ENCODE data around the gene GIMAP8. TPM values are rescaled to one million over a fixed set of nuclear protein-coding genes. Genes with fewer than 3 reads are reported as not detected.

Gene GIMAP8
- total RNA-seq, 2 donors from 2014 or later, result 5.8 to 13.4 TPM

DNA sequence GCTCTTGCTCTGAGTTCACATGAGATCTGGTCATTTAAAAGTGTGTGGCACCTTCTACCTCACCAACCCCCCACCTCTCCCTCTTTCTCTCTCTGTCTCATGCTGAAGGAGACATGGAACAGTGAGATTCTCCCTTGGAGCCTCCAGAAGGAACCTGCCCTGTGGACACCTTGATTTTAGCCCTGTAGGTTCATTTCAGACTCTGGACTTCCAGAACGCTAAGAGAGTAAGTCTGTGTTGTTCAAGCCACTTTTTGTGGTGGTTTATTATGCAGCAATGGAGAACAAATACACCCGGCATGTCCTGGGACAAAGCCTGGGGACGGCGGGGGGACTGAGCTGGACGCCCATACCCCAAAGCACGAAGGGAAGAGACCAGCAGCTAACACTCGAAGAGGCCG lies 20.7 kb upstream of the GIMAP8 start:
- no peaks in the 10 kb centered on the region for H3K27me3 ChIP-seq (replicated peaks; ENCODE audit: insufficient read depth)
- ATAC-seq (ENCODE audit: insufficient number of reproducible peaks, low FRiP score, low read depth) (no peak), DNase-seq (ENCODE audit: low spot score) (no peak)
- H3K4me3 ChIP-seq, result no peak overlapping the region
- H3K27ac ChIP-seq, result no peak overlapping the region
- H3K4me1 ChIP-seq (ENCODE audit: control insufficient read depth in 1 of 2, low read depth in 2 of 2), result no peaks in the 10 kb centered on the region
- H3K36me3 ChIP-seq, result no peaks in the 10 kb centered on the region
- H3K9me3 ChIP-seq, result no peaks in the 10 kb centered on the region
- TF ChIP-seq CTCF (IDR thresholded peaks at IDR 0.05), result no peak

GRCh38 chr7:150430465-150431085 lies 19.9 kb upstream of the GIMAP8 start:
- no peaks in the 10 kb centered on the region for H3K27me3 ChIP-seq (replicated peaks; ENCODE audit: insufficient read depth)
- no peaks in the 10 kb centered on the region for H3K9me3 ChIP-seq
- no peaks in the 10 kb centered on the region for H3K36me3 ChIP-seq
- DNase-seq (ENCODE audit: low spot score) (no peak), ATAC-seq (ENCODE audit: insufficient number of reproducible peaks, low FRiP score, low read depth) (no peak)
- no peak for TF ChIP-seq CTCF (IDR thresholded peaks at IDR 0.05)
- H3K27ac ChIP-seq, result no peak overlapping the region
- no peak overlapping the region for H3K4me3 ChIP-seq
- no peaks in the 10 kb centered on the region for H3K4me1 ChIP-seq (ENCODE audit: control insufficient read depth in 1 of 2, low read depth in 2 of 2)

DNA sequence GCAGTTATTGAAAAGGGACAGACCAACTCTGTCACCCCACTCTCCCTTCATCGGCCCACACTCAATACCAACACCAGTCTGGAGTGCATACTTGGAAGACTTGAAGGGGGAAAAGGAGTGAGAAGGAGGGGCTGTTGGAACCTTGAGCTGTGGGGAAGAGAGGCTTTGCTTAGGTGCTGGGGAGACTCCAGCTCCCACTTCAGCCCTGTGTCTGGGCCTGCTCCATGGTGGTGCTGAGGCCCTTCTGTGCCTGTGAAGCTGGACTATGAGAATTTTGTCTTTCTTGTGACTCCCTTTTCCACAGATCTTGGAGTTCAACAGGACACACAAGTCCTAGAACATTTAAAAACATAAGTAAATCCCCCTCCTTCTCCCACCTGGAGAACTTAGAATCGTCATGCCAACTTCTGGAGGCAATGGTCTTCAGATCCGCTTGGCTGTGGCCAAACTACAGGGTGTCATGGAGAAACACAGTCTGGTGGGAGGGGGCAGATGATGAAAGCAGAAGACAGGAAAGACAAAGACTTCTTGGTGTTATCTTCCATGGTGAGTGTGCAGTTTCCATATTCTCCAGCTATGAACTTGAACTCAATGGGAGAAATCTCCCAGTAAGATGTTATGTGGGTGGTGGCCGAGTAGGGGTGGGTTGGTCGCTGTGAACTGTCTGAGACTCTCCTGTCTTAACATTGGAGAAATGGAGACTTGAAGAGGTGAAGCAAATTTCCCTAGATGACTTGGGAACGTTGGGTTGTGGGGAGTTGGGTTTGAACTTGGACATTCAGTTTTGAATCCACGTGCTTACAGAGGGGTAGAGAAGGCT lies 18.4 kb upstream of the GIMAP8 start:
- Histone ChIP-seq H3K4me1 (ENCODE audit: control insufficient read depth in 1 of 2, low read depth in 2 of 2) (no peaks in the 10 kb centered on the region), H3K27me3 (replicated peaks; ENCODE audit: insufficient read depth) (no peaks in the 10 kb centered on the region), H3K36me3 (no peaks in the 10 kb centered on the region), H3K9me3 (no peaks in the 10 kb centered on the region), H3K27ac (no peak overlapping the region), H3K4me3 (no peak overlapping the region)
- DNase-seq (ENCODE audit: low spot score) (no peak), ATAC-seq (ENCODE audit: insufficient number of reproducible peaks, low FRiP score, low read depth) (no peak)
- no peak for TF ChIP-seq CTCF (IDR thresholded peaks at IDR 0.05)

DNA sequence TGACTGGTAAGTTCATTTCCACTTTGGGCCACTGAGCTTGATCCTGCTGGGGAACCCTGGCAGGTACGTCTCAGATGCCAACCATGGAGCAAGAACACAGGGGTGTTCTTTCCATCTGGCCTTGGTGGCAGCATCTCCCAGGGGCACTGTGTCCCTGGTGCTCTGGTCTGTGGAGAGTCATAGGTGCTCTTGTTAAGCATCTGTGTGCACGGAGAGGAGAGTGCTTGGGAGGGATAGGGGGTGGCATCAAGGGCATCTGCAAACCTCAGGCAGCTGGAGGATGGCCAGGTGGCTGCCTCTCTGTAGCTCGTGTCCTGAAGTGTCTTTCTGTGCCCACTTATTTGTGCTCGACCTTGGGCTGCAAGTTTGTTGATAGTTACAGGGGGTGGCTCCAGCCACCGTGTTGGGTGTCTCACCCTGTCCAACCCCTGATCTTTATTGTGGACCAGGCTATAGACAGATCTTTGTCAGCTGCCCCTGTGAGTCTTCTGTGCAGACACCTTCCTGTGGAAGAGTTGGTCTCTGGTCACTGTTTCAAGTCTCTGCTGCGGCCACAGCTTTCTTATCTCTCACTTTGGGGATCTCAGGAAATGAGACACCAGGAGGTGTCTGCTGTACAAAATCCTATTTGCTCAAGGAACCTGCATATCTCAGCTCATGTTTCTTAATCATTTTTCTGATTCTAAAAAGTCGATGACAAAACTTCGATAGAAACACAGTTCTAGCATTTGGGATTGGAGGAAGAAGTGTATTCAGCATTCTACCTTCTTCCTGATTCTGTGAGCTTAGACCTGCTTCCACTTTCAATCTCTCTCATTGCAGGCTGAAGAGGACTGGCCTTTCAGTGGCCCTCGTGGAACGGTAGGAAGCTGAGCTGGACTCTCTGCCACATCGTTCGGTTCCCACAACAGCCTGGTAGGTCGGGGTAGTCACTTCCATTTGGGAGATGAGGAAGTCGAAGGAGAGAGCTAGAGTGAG lies 17.2 kb upstream of the GIMAP8 start:
- H3K27me3 ChIP-seq (replicated peaks; ENCODE audit: insufficient read depth), result no peaks in the 10 kb centered on the region
- DNase-seq (ENCODE audit: low spot score) (no peak), ATAC-seq (ENCODE audit: insufficient number of reproducible peaks, low FRiP score, low read depth) (no peak)
- H3K9me3 ChIP-seq, result no peaks in the 10 kb centered on the region
- no peak overlapping the region for H3K27ac ChIP-seq
- no peak overlapping the region for H3K4me3 ChIP-seq
- TF ChIP-seq CTCF (IDR thresholded peaks at IDR 0.05), result no peak
- H3K4me1 ChIP-seq (ENCODE audit: control insufficient read depth in 1 of 2, low read depth in 2 of 2), result no peaks in the 10 kb centered on the region
- no peaks in the 10 kb centered on the region for H3K36me3 ChIP-seq

- ATAC-seq (ENCODE audit: insufficient number of reproducible peaks, low FRiP score, low read depth) (no peak), DNase-seq (ENCODE audit: low spot score) (no peak)
- Histone ChIP-seq H3K36me3 (no peaks in the 10 kb centered on the region), H3K9me3 (no peaks in the 10 kb centered on the region), H3K27me3 (replicated peaks; ENCODE audit: insufficient read depth) (no peaks in the 10 kb centered on the region), H3K27ac (no peak overlapping the region), H3K4me3 (no peak overlapping the region), H3K4me1 (ENCODE audit: control insufficient read depth in 1 of 2, low read depth in 2 of 2) (no peaks in the 10 kb centered on the region)
- TF ChIP-seq CTCF (IDR thresholded peaks at IDR 0.05), result no peak
These were observed 16.2 kb upstream of the GIMAP8 start for GRCh38 chr7:150434240-150434639.
